D721Med (cell line): ENCODE results near the gene MUSK.
"Not testable (repeated sequence)": the region's sequence is repeated elsewhere in the genome, so short reads cannot be mapped to it uniquely, and the experiment has no call there.

ENCODE experiments used
- DNase-seq: peaks from one replicate; pipeline ENCODE4 v3.0.0; 2011; ENCODE audit warnings: low spot score; ENCODE audit not compliant: insufficient read length
- FAIRE-seq: peaks from 2 replicates; lab custom pipeline; 2011; peaks lifted over from hg19 to GRCh38; lab: Jason Lieb, UNC
- TF ChIP-seq, protein P1 (sequence below): IDR thresholded peaks from 2 replicates; pipeline ENCODE4 v1.5.1; 2012; ENCODE audit warnings: mild to moderate bottlenecking, control low read depth; ENCODE audit not compliant: insufficient read depth; ENCODE audit errors: missing control alignments

Gene MUSK

DNA sequence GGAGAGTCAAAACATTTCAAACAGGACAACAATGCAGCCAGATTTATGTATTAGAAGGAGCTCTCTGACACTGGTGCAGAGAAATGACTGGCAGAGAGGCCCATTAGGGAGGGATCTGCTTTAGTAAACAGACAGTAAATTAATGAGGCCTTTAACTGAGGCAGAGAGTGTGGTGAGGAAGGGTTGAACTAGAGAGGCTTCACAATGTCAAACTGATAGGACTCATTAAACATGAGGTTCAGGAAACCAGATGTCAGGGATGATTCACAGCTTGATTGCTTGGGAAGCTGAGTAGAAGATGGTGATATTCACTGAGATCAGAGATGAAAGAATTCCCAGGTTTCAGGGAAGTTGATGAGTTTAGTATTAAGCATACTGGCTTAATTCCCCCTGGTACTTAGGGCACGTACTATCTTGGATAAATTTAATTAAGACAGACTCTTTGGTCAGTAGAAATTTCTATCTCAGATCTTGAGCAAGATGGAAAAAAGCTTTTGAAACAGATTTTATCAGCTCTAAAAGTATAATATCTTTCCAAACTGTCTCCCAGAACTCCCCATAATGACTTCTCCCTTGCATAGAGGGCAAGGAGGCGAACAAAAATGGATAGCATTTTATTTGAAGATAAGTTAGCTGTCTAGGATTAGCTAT, 8.6 kb upstream of the MUSK start:
- FAIRE-seq (no peak), DNase-seq (no peak)
- TF ChIP-seq, protein P1, sequence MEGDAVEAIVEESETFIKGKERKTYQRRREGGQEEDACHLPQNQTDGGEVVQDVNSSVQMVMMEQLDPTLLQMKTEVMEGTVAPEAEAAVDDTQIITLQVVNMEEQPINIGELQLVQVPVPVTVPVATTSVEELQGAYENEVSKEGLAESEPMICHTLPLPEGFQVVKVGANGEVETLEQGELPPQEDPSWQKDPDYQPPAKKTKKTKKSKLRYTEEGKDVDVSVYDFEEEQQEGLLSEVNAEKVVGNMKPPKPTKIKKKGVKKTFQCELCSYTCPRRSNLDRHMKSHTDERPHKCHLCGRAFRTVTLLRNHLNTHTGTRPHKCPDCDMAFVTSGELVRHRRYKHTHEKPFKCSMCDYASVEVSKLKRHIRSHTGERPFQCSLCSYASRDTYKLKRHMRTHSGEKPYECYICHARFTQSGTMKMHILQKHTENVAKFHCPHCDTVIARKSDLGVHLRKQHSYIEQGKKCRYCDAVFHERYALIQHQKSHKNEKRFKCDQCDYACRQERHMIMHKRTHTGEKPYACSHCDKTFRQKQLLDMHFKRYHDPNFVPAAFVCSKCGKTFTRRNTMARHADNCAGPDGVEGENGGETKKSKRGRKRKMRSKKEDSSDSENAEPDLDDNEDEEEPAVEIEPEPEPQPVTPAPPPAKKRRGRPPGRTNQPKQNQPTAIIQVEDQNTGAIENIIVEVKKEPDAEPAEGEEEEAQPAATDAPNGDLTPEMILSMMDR, result no peak

DNA sequence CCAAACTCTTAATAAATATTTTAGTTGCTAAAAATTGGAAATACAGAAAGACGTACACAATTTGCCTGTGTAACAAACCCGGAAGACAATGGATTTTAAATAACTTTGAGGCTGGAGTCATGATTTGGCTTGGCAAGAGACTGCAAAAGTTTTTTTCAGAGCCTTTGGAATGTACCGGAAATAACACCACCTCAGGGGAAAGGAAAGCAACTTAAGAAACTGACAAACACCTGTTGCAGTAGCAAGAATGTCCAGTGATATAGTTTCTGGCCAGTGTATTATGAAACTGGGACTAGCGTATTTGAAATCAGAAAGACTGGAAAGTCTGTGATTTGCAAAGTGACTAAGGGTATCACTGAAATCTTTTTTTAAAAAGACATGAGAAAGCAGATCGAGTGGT, 842 bp downstream of the MUSK start:
- FAIRE-seq, result no peak
- TF ChIP-seq, protein P1, result no peak
- DNase-seq, result no peak

DNA sequence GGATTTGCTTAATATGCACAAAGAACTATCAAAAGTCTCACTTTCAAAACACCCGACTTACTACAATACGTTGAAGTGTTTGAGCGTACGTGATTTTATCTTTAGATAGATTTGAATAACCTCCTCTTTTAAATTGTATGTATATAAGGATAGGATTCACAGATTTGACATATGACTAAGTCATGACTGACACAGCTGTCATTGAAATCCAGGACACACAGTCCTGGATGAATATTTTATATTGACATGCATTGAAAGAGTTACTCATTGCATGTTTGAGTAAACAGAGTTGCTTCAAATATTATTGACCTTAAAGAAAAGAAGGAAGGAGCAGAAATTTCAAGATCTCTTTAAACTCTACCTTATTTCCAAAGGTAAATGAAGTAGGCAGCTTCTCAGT, 3.3 kb downstream of the MUSK start:
- no peak for FAIRE-seq
- TF ChIP-seq, protein P1, result no peak
- no peak for DNase-seq

DNA sequence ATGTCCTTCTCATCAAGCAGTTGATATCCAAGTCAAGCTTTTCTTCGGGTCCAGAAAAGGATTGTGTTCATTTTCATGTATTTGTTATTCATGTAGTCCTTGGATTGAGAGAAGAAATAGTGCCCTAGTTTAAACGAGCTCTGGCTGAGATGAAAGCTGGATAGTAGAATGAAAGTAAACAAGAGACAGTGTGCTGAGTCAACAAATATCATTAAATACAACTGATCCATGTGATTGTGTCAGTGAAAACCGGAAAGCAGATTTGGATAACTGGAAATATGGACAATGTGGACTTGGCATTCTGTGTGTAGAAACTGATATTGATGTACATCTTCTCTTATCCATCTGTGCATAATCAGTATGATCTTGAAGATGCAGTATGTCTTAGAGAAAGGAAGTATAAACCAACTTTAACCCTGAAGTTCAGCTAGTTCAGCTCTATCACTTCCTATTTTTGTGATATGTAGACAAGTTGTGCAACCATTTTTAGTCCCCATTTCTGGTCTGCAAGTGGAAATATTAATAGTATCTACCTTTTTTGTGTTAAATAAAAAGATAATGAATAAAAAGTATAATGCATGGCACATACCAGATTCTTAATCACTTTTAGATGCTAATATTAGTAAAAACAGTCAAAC, 4.4 kb downstream of the MUSK start:
- DNase-seq (no peak), FAIRE-seq (no peak)
- TF ChIP-seq, protein P1, result no peak

DNA sequence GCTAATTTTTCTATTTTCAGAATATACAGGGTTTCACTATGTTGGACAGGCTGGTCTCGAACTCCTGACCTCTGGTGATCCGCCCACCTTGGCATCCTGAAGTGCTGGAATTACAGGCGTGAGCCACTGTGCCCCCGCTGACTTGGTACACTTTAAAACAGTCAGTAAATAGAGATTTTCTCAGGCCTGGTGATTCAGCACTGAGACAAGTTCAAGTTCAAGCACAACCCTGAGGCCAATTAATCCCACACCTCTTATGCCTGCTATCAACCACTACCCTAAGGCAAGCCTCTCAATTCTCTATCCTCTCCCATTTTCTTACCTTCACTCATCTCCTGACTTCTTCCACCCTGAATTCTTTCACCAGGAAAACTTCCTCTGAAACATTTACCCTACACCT, 18.9 kb downstream of the MUSK start:
- no peak for DNase-seq
- TF ChIP-seq, protein P1, result no peak
- no peak for FAIRE-seq

DNA sequence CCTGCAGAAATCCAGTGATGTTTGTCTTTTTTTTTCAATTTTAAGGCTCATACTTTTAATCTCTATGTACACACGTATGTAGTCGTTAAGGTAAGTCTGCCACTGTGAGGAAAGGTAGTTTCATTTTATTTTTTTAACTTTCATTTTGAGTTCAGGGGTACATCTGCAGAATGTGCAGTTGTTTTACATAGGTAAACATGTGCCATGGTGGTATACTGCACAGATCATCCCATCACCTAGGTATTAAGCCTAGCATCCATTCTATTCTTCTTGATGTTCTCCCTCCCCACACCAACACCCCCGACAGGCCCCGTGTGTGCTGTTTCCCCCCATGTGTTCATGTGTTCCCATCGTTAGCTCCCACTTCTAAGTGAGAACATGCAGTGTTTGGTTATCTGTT, 19.7 kb downstream of the MUSK start:
- DNase-seq (no peak), FAIRE-seq (no peak)
- TF ChIP-seq, protein P1, result no peak

DNA sequence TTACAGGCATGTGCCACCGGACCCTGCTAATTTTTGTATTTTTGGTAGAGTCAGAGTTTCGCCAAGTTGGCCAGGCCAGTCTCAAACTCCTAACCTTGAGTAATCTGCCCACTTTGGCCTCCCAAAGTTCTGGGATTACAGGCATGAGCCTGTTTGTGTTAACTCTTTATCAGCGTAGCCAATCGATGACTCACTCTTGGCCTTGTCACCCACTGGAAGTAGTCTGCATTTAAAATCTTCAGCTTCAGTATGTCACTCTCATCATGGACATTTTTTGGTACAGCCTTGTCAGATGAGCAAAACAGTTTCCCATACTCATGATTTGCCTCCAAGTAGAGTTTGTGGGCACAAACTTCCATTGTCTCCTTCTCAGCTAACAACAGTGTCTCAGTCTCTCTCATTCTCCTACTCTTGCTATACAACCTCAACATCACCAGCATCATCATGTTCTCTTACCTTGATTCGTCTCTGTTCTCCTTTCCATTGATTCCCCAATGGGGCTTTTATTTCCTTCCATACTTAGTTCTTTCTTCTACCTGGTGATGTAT, 22.5 kb downstream of the MUSK start:
- TF ChIP-seq, protein P1, result no peak
- DNase-seq (no peak), FAIRE-seq (no peak)

DNA sequence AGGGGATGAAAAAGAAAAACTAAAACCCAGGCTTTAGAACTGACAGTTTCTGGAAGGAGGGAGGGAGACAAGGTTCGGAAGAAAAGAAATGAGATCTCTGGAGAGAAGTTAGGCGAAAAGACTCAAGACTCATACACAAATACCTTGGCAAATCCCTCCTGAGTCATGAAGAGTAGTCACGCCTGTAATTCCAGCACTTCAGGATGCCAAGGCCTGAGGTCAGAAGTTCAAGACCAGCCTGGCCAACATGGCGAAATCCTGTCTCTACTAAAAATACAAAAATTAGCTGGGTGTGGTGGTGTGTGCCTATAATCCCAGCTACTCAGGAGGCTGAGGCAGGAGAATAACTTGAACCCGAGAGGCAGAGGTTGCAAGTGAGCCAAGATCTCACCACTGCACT, 27.3 kb downstream of the MUSK start:
- DNase-seq, FAIRE-seq: not testable (repeated sequence)
